ENCODE results near the gene SURF1.

DNA sequence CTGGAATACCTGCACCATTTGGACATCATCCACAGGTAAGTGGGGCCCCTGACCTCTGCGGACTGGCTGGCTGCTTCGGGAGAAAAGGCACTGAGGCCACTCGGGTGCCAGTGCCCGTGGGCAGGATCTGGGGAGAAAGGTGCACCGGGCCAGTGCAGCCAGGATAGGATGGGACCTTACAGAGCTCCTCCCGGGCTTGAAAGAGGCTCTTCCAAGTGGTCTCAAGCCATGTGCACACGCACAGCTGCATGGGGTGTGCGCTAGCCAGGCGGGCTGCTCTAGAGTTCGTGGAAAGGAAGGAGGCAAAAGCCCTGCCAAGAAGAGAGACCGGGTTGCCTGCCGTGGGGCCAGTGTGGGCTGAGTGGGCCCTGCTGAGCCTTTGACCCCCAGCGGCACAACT is 33.3 kb upstream of the SURF1 start:
- TF ChIP-seq POLR2A (IDR thresholded peaks at IDR 0.05; ENCODE audit: low read depth, low read length): no peak
- TF ChIP-seq TAF1 (IDR thresholded peaks at IDR 0.05; ENCODE audit: borderline replicate concordance, low read depth, low read length): no peak
- TF ChIP-seq POLR2AphosphoS5 (IDR thresholded peaks at IDR 0.05; ENCODE audit: low read depth, low read length): no peak
